ENCODE data around the gene ATP6V1G1. TPM values are rescaled to one million over a fixed set of nuclear protein-coding genes. Genes with fewer than 3 reads are reported as not detected.
A peak's percentile ranks its signal among the peaks of the same experiment; 100 is the strongest.

Gene ATP6V1G1
- total and polyA plus RNA-seq, 2 of the 13 experiments (the other 11 are each of a cell fraction or from before 2014, with no cell fraction given) = 108 to 158 TPM

DNA sequence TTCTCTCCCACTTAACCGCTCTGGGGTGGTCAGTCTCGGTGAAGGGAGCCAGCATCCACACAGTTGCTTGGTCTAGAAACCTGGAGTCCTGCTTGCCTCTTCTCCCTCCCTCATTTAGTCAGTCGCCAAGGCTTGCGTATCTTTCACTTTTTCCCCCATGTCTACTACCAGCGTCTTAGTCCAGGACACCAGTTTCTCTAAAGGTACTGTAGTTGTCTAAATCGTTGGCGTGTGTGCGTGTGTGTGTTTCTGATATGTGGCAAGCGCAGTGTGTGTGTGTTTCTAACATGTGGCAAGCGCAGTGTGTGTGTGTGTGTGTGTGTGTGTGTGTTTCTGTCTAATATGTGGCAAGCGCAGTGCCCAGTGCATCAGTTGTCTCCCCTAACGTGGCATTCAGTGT, 641 bp downstream of the ATP6V1G1 start (continued):
- no peak for TF ChIP-seq UBTF (CRISPR knock-in tag; IDR thresholded peaks at IDR 0.05)
- TF ChIP-seq, protein P1, sequence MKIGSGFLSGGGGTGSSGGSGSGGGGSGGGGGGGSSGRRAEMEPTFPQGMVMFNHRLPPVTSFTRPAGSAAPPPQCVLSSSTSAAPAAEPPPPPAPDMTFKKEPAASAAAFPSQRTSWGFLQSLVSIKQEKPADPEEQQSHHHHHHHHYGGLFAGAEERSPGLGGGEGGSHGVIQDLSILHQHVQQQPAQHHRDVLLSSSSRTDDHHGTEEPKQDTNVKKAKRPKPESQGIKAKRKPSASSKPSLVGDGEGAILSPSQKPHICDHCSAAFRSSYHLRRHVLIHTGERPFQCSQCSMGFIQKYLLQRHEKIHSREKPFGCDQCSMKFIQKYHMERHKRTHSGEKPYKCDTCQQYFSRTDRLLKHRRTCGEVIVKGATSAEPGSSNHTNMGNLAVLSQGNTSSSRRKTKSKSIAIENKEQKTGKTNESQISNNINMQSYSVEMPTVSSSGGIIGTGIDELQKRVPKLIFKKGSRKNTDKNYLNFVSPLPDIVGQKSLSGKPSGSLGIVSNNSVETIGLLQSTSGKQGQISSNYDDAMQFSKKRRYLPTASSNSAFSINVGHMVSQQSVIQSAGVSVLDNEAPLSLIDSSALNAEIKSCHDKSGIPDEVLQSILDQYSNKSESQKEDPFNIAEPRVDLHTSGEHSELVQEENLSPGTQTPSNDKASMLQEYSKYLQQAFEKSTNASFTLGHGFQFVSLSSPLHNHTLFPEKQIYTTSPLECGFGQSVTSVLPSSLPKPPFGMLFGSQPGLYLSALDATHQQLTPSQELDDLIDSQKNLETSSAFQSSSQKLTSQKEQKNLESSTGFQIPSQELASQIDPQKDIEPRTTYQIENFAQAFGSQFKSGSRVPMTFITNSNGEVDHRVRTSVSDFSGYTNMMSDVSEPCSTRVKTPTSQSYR (CRISPR knock-in tag; IDR thresholded peaks at IDR 0.05; ENCODE audit: borderline replicate concordance) = no peak
- TF ChIP-seq MYNN (CRISPR knock-in tag; IDR thresholded peaks at IDR 0.05; ENCODE audit: low read depth) = no peak
- TF ChIP-seq BCLAF1 (IDR thresholded peaks at IDR 0.05) = no peak
- TF ChIP-seq, protein P2, sequence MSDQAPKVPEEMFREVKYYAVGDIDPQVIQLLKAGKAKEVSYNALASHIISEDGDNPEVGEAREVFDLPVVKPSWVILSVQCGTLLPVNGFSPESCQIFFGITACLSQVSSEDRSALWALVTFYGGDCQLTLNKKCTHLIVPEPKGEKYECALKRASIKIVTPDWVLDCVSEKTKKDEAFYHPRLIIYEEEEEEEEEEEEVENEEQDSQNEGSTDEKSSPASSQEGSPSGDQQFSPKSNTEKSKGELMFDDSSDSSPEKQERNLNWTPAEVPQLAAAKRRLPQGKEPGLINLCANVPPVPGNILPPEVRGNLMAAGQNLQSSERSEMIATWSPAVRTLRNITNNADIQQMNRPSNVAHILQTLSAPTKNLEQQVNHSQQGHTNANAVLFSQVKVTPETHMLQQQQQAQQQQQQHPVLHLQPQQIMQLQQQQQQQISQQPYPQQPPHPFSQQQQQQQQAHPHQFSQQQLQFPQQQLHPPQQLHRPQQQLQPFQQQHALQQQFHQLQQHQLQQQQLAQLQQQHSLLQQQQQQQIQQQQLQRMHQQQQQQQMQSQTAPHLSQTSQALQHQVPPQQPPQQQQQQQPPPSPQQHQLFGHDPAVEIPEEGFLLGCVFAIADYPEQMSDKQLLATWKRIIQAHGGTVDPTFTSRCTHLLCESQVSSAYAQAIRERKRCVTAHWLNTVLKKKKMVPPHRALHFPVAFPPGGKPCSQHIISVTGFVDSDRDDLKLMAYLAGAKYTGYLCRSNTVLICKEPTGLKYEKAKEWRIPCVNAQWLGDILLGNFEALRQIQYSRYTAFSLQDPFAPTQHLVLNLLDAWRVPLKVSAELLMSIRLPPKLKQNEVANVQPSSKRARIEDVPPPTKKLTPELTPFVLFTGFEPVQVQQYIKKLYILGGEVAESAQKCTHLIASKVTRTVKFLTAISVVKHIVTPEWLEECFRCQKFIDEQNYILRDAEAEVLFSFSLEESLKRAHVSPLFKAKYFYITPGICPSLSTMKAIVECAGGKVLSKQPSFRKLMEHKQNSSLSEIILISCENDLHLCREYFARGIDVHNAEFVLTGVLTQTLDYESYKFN (CRISPR knock-in tag; conservative IDR thresholded peaks at IDR 0.05) = no peak
- TF ChIP-seq SIN3B (IDR thresholded peaks at IDR 0.05; ENCODE audit: low read length) = no peak
- no peak for TF ChIP-seq ZNF232 (CRISPR knock-in tag; IDR thresholded peaks at IDR 0.05; ENCODE audit: borderline replicate concordance)
- TF ChIP-seq ZMAT5 (CRISPR knock-in tag; IDR thresholded peaks at IDR 0.05; ENCODE audit: borderline replicate concordance, low read depth) = no peak
- TF ChIP-seq, protein P3, sequence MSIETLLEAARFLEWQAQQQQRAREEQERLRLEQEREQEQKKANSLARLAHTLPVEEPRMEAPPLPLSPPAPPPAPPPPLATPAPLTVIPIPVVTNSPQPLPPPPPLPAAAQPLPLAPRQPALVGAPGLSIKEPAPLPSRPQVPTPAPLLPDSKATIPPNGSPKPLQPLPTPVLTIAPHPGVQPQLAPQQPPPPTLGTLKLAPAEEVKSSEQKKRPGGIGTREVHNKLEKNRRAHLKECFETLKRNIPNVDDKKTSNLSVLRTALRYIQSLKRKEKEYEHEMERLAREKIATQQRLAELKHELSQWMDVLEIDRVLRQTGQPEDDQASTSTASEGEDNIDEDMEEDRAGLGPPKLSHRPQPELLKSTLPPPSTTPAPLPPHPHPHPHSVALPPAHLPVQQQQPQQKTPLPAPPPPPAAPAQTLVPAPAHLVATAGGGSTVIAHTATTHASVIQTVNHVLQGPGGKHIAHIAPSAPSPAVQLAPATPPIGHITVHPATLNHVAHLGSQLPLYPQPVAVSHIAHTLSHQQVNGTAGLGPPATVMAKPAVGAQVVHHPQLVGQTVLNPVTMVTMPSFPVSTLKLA (IDR thresholded peaks at IDR 0.05) = 0 out of 2 replicates have a peak, but pooled peaks have one; percentile 11
- no peak for TF ChIP-seq TEF (CRISPR knock-in tag; IDR thresholded peaks at IDR 0.05)
- TF ChIP-seq ZNF230 (CRISPR knock-in tag; IDR thresholded peaks at IDR 0.05) = no peak
- no peak for TF ChIP-seq ZFX (CRISPR knock-in tag; IDR thresholded peaks at IDR 0.05; ENCODE audit: low read depth)
- TF ChIP-seq GATAD1 (CRISPR knock-in tag; IDR thresholded peaks at IDR 0.05) = no peak
- no peak for TF ChIP-seq MED8 (CRISPR knock-in tag; IDR thresholded peaks at IDR 0.05; ENCODE audit: insufficient replicate concordance)
- TF ChIP-seq SRY (CRISPR knock-in tag; IDR thresholded peaks at IDR 0.05) = no peak
